Smooth muscle cell (in vitro differentiated cells): ENCODE measurements around the gene TMA7. TPM values are rescaled to one million over a fixed set of nuclear protein-coding genes. Genes with fewer than 3 reads are reported as not detected.

Experiments used
- DNase-seq: peaks from one replicate; lab custom pipeline; 2025; ENCODE audit not compliant: unreplicated experiment; lab: John Stamatoyannopoulos, UW
- H2AFZ ChIP-seq: fragments of 200-600 bp; sonication (generic); 2 replicates; pipeline ENCODE4 v1.6.0; 2016; ENCODE audit warnings: antibody characterized with exemption, low read depth, mild to moderate bottlenecking
- H3F3A ChIP-seq: fragments of 200-600 bp; sonication (generic); 2 replicates; pipeline ENCODE4 v1.6.0; 2017; ENCODE audit warnings: antibody characterized with exemption, low read depth
- H3K27ac ChIP-seq: fragments of 200-600 bp; sonication (generic); 2 replicates; pipeline ENCODE4 v1.5.1; 2016; ENCODE audit warnings: low read depth, mild to moderate bottlenecking
- H3K27me3 ChIP-seq: fragments of 200-600 bp; sonication (generic); 2 replicates; pipeline ENCODE4 v1.6.1; 2016; ENCODE audit warnings: low read depth, mild to moderate bottlenecking
- H3K36me3 ChIP-seq: fragments of 200-600 bp; sonication (generic); 2 replicates; pipeline ENCODE4 v1.5.1; 2016; ENCODE audit warnings: low read depth
- H3K4me1 ChIP-seq: fragments of 200-600 bp; sonication (generic); 2 replicates; pipeline ENCODE4 v1.5.1; 2016; ENCODE audit warnings: low read depth
- H3K4me2 ChIP-seq: fragments of 200-600 bp; sonication (generic); 2 replicates; pipeline ENCODE4 v1.6.0; 2016; ENCODE audit warnings: mild to moderate bottlenecking
- H3K4me3 ChIP-seq: fragments of 200-600 bp; sonication (generic); 2 replicates; pipeline ENCODE4 v1.5.1; 2016; ENCODE audit warnings: mild to moderate bottlenecking
- H3K79me2 ChIP-seq: fragments of 200-600 bp; sonication (generic); 2 replicates; pipeline ENCODE4 v1.6.0; 2016; ENCODE audit warnings: low read depth, mild to moderate bottlenecking
- H3K9ac ChIP-seq: fragments of 200-600 bp; sonication (generic); 2 replicates; pipeline ENCODE4 v1.6.0; 2016; ENCODE audit warnings: low read depth
- H3K9me3 ChIP-seq: fragments of 200-600 bp; sonication (generic); replicated peaks from 2 replicates; pipeline ENCODE4 v1.5.1; 2016; ENCODE audit warnings: low read depth
- H4K20me1 ChIP-seq: fragments of 200-600 bp; sonication (generic); 2 replicates; pipeline ENCODE4 v1.6.0; 2016; ENCODE audit warnings: low read depth
- whole genome bisulfite sequencing: methylation state at CpG from one replicate; pipeline ENCODE4 v1.1.7; 2016; ENCODE audit warnings: low lambda C conversion rate; 5-methylcytosine and 5-hydroxymethylcytosine counted together
- polyA plus RNA-seq: library from polyadenylated mRNA; unstranded; fragments of >200 nt; fragmentation: Nextera tagmentation; extraction: Ambion mirVana; gene quantifications from 2 replicates; pipeline ENCODE4 v1.2.1, GENCODE V29; 2016
- total RNA-seq: library from RNA; depleted of rRNA; stranded (reverse); fragments of >200 nt; gene quantifications from 2 replicates; pipeline ENCODE4 v1.2.3, GENCODE V29; 2014
- TF ChIP-seq, protein P1 (sequence below): fragments of 200-600 bp; sonication (generic); IDR thresholded peaks from 2 replicates; pipeline ENCODE4 v1.5.1; 2017; ENCODE audit warnings: borderline replicate concordance, mild to moderate bottlenecking, antibody characterized with exemption; ENCODE audit not compliant: insufficient read depth, poor library complexity, severe bottlenecking

TMA7 gene
- total and polyA plus RNA-seq, 2 experiments from 2014 or later: 343 to 491 TPM

DNA sequence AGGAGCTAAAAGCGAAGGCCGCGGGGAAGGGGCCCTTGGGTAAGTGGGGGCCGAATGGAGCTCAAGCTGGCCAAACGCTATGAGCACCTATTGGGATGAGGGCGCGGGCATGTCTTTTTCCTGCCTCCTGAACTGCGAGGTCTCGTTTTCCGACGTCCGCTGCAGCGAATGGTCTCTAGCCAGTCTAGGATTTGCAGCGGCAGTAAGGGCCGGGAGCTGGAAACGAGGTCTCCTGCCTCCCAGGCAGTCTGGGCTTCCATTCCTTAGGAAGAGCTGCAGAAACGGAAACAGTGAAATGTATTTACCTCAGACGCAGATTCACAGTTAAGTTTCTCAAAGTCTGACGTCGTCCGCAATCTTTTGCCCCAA is 517 bp downstream of the TMA7 start:
- Histone ChIP-seq H3K4me2 (peak overlapping the region; percentile 95), H2AFZ (peak overlapping the region; percentile 60), H3K9me3 (no peaks in the 10 kb centered on the region), H4K20me1 (peaks cover 15% of the 10 kb centered on the region), H3K4me3 (peak overlapping the region; percentile 75), H3F3A (peaks cover 13% of the 10 kb centered on the region), H3K27ac (peak overlapping the region; percentile 81), H3K36me3 (no peaks in the 10 kb centered on the region), H3K27me3 (no peaks in the 10 kb centered on the region), H3K79me2 (peaks cover 31% of the 10 kb centered on the region), H3K9ac (peak overlapping the region; percentile 85), H3K4me1 (peaks cover 7% of the 10 kb centered on the region)
- WGBS: 2% methylated on average over 21 of the region's 21 CpGs
- TF ChIP-seq, protein P1, sequence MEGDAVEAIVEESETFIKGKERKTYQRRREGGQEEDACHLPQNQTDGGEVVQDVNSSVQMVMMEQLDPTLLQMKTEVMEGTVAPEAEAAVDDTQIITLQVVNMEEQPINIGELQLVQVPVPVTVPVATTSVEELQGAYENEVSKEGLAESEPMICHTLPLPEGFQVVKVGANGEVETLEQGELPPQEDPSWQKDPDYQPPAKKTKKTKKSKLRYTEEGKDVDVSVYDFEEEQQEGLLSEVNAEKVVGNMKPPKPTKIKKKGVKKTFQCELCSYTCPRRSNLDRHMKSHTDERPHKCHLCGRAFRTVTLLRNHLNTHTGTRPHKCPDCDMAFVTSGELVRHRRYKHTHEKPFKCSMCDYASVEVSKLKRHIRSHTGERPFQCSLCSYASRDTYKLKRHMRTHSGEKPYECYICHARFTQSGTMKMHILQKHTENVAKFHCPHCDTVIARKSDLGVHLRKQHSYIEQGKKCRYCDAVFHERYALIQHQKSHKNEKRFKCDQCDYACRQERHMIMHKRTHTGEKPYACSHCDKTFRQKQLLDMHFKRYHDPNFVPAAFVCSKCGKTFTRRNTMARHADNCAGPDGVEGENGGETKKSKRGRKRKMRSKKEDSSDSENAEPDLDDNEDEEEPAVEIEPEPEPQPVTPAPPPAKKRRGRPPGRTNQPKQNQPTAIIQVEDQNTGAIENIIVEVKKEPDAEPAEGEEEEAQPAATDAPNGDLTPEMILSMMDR: no peak
- no peak for DNase-seq

DNA sequence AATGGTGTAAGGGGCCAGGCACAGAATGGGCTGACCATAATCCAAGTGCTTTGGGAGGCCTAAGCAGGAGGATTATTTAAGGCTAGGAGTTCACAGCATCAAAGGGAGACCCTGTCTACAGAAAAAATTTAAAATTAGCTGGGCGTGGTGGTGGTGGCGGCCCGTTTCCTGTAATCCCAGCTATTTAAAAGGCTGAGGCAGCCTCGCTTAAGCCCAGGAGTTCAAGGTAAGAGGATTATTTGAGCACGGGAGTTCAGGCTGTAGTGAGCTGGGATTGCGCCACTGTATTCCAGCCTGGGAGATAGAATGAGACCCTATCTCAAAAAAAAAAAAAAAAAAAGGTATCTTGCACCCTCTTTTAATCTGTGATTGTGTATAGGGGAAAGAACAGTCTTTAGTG is 1.9 kb downstream of the TMA7 start:
- TF ChIP-seq, protein P1: no peak
- peaks cover 31% of the 10 kb centered on the region for H3K79me2 ChIP-seq
- no peaks in the 10 kb centered on the region for H3K9me3 ChIP-seq
- peaks cover 15% of the 10 kb centered on the region for H4K20me1 ChIP-seq
- H3K4me2 ChIP-seq: peak overlapping the region; percentile 95
- H3K4me3 ChIP-seq: no peak overlapping the region
- peaks cover 14% of the 10 kb centered on the region for H3F3A ChIP-seq
- 87% methylated on average over 6 of the region's 6 CpGs for WGBS
- H3K36me3 ChIP-seq: no peaks in the 10 kb centered on the region
- H3K4me1 ChIP-seq: peaks cover 8% of the 10 kb centered on the region
- no peak overlapping the region for H2AFZ ChIP-seq
- H3K27ac ChIP-seq: peak overlapping the region; percentile 81
- H3K27me3 ChIP-seq: no peaks in the 10 kb centered on the region
- no peak overlapping the region for H3K9ac ChIP-seq
- DNase-seq: no peak

DNA sequence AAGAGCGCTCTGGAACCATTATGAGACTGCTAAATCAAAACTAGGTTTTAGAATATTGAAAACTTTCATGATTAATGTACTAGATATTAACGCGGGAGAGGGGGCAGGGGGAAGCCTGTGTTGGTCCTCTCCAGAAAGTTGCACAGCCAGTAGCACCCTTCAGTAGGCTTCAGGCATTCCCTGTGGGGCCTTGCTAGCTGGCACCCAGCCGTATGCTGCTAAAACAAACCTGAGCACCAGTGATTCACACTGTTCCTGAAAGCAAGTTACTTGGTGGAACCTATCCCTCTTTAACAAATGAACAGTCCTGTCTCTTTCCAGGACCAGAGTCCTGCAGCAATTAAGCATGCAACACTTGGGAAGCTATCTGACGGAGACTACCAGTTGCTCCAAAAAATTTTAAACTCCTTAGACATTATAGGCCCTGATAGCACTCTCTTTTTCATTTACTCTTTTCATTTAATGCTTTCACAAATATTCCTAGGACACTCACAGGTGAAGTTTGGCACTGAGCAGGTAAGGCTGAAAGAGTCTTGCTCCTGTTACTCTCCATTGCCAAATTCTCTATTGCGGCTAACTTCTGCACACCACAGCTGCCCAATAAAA is 5.3 kb downstream of the TMA7 start:
- 81% methylated on average over 6 of the region's 6 CpGs for WGBS
- H3K9me3 ChIP-seq: no peaks in the 10 kb centered on the region
- H3K9ac ChIP-seq: no peak overlapping the region
- H3K4me1 ChIP-seq: peaks cover 18% of the 10 kb centered on the region
- H4K20me1 ChIP-seq: peaks cover 15% of the 10 kb centered on the region
- TF ChIP-seq, protein P1: no peak
- no peak for DNase-seq
- H3K27me3 ChIP-seq: no peaks in the 10 kb centered on the region
- H3K4me3 ChIP-seq: peak overlapping the region; percentile 76
- no peak overlapping the region for H3K27ac ChIP-seq
- peaks cover 33% of the 10 kb centered on the region for H3K79me2 ChIP-seq
- H3K36me3 ChIP-seq: no peaks in the 10 kb centered on the region
- peak overlapping the region; percentile 91 for H3K4me2 ChIP-seq
- H2AFZ ChIP-seq: no peak overlapping the region
- peaks cover 14% of the 10 kb centered on the region for H3F3A ChIP-seq

DNA sequence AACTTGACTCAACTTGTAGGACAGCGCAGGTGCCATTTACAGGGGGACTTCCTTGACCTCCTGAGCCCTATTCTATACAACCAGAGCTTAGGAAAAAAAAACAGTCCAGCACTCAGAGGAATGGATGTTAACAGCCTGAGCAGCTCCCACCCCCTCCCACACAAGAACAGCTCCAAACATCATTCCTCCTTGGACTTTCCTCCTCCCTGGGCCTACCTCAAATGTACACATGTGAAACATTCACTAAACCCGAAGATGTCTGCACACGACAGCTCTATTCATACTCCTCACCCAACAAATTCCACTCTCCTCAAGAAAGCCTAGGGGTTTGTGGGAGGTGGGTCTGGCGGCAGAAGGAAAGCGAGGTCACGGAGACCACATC is 6.0 kb downstream of the TMA7 start:
- Histone ChIP-seq H3K36me3 (no peaks in the 10 kb centered on the region), H3K27me3 (no peaks in the 10 kb centered on the region), H3K4me2 (peak overlapping the region; percentile 91), H3K79me2 (peaks cover 27% of the 10 kb centered on the region), H3K4me1 (peaks cover 17% of the 10 kb centered on the region), H3K4me3 (peak overlapping the region; percentile 76), H3K9ac (peak overlapping the region; percentile 66), H3K27ac (peak overlapping the region; percentile 69), H3F3A (peaks cover 14% of the 10 kb centered on the region), H2AFZ (peak overlapping the region; percentile 50), H4K20me1 (peaks cover 15% of the 10 kb centered on the region), H3K9me3 (no peaks in the 10 kb centered on the region)
- WGBS: 22% methylated on average over 6 of the region's 6 CpGs
- TF ChIP-seq, protein P1: no peak
- no peak for DNase-seq
